GM18861 (cell line): Measurements from ENCODE around the gene SMPD3.

Experiments used
- ATAC-seq: cut with Tn5 transposase; IDR thresholded peaks from one replicate; pipeline ENCODE4 v1.9.1; 2021; ENCODE audit not compliant: unreplicated experiment

Gene SMPD3

GRCh38 chr16:68408428-68408827, 39.9 kb downstream of the SMPD3 start:
- no peak for ATAC-seq

GRCh38 chr16:68406458-68407152, 41.7 kb downstream of the SMPD3 start:
- no peak for ATAC-seq

DNA sequence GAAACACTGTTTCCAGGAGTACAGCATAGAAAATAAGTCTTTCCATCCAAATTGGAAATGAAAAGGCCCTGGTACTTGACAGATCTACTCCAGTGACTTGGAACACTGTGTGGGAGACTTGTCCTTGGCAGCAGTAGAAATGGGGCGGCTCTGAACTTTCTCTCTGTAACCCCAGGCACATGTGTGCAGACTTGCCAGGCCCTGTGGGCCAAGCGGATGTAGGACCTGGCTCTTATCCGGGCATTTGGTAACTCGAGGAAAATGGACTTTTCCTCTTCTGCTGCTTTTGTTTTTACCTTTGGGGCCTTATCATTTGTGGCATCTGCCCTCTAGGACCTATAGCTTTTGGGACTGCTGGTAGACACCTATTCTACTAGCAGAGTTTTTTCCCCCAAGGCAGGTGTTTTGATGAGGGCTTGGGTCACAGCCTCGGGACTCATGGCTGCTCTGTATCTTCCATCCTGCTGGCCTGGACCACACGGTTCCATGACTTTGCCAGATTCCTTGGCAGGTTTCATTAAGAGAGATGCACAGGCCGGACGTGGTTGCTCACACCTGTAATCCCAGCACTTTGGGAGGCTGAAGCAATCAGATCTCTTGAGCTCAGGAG, 43.5 kb downstream of the SMPD3 start:
- ATAC-seq = no peak

- ATAC-seq = no peak
These were observed 44.6 kb downstream of the SMPD3 start for GRCh38 chr16:68403704-68404103.

DNA sequence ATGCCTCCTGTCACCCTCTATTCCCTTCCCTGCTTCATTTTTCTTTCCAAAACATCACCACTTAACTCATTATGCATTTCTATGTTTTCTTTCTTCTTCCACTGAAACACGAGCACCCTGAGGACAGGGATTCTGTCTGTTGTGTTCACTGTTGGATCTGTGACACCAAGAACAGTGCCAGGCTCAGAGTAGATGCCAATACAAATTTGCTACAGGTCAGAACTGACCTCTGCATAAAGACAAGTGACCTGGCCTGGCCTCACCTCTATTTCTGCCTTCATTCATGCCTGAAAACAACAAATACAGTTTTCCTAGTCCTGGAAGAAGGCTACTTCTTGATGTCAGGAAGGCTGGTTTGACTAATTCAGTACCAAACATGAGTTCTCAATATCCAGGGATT, 45.1 kb downstream of the SMPD3 start:
- ATAC-seq = no peak

DNA sequence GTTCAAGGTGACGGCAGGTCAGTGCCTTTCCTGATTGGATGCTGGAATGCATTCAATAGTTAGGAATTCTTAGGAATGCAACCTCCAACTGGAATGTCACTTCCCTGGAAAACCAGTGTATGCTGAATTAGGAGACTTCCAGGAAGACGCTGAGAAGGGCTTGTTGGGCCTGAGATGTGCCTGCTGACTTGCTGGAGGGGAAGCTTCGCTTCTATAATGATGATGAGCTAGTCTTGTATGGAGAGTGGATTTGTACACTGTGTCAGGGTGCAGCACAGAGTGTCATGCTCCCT, 45.6 kb downstream of the SMPD3 start:
- no peak for ATAC-seq

DNA sequence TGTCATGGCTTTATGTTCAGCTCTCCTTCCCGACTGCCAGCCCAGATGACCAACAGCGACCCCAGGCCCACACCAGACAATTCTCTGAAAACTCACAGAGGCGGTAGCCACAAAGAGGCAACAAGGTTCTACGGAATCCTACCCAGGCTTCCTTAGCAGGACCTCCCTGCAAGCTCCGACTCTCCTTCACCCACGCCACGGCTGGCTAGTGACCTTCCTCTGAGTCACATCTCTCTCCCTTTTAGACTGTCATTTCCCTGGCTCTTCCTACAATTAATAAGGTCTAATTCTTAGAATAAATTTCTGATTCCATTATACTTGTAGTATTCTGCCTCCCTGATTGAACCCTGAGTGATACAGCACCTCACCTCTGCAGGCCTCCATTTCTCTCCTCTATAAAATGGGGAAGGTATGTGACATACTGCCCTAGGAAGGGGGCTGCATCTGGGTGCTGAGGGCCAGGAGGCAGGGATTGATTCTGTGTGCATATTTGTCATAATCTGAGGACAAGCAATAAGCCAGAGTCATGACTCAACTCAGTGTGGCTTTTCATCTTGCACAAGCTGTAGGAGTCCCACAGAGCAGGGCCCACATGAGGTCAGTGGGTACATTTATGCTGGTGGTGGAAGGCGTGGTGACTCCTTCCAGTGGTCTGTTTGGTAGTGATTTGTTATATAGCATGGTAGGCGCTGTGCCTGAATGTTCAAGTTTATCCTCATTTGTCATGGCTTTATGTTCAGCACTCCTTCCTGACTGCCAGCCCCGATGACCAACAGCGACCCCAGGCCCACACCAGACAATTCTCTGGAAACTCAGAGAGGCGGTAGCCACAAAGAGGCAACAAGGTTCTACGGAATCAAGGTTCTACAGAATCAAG, 46.2 kb downstream of the SMPD3 start:
- ATAC-seq = no peak

DNA sequence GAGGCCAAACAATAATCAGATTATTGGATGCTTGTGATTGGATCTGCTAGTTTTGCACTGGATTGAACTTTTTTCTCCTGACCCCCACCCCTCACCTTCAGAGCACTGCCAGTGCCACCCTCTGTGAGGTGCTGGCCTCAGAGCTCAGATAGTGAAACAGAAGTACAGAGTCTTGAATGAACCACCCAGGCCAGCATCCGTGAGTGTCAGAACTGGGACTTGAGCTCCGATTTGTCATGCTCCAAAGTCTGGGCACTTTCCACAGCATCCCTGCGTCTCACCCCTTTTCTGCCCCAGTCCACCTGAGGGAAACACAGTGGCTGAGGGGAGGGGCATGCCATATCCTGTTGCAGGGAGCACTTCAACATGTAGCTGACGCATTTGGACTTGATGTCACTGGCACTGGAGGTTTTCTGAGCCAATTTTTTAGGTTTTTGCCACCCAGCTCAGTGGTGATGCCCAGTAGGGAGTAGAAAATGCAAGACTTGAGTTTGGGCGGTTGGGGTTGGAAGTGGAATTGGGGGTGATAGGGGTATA, 47.3 kb downstream of the SMPD3 start:
- ATAC-seq = no peak

DNA sequence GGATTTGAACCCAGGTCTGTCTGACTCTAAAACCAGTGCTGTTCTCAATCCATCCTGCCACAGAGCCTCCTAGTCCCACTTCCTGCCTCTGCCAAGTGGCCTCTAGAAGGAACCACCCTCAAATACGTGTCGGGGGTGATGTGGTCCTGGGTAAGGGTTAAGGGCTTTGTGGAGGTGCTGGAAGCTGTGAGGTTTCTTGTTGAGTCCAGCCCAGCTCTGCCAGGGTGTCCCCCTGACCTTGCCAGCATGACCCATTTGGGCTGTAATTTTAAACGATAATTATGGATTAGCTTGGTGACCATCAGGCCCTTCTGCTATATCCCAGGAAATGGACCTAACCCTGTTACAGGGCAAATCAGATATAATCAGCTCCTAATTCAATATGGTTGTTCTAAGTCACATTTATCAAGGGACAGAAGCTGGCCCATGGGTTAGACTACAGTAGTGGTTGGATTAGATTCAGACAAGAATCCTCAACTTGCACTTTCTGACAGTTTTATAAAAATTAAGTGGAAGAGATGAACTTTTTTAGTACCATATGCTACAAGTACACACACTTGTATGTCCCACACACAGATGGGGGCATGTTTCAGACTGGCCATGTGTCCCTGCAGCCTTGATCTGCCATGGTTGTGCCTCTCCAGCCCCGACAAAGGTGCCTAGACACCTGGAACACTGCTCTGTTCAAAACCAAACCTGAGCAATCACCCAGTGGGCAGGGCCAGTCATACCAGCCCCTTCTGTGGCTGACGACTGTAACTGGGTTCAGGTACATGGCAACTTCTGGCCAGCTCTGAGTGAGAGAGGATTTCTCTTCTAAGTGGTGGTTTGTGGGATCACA, 48.0 kb downstream of the SMPD3 start:
- ATAC-seq = no peak

GRCh38 chr16:68399456-68399855, 48.9 kb downstream of the SMPD3 start:
- no peak for ATAC-seq

- ATAC-seq = no peak
These were observed 50.6 kb downstream of the SMPD3 start for GRCh38 chr16:68397710-68398201.

- no peak for ATAC-seq
These were observed 51.8 kb downstream of the SMPD3 start for GRCh38 chr16:68396481-68396880.

DNA sequence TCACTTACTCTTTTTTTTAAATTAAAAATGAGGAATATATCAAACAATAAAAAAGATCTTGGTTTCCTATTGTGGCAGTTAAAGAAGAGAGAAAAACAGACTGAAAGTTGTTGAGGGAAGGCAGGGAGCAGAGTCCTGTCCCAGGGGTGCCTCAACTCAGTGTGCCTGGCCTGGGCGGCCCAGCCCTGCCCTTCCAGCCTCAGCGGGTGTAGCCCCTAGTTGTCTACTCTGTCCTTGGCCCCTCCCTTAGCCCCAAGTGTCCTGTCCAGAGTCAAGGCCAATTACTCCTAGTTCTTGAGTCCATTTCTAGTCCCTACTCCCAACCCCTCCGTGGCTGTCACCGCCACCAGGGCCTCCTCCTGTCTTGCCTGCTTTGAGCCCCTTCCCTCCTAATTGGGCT, 52.5 kb downstream of the SMPD3 start:
- ATAC-seq = no peak

DNA sequence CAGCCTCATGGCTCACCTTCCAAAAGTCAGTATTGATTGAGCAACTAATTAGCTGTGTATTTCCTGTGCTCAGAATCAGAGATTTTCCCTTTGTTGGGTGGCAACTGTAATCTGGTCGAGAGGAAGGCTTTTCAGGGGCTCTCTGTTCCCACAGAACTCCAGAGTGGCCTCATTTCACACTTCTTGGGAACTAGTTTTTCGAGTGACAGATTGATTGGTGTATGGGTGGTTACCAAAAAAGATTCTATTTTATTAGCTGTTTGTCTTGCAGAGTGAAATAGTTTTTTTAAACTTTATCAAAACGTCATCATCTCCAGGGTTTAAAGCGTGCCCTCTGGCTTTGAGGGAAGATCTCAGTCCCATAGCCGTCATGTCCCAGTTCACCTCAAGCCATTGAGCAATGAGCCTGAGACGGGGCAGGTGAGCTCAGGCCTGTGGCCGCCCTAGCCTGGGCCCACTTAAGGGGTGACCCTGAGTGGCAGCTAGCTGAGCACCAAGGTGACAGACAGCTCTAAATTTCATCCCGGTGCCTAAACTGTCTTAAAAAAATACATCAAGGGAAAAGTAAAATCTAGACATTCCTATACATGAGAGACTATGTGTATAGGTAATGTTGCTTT, 53.0 kb downstream of the SMPD3 start:
- no peak for ATAC-seq

GRCh38 chr16:68393333-68393732, 55.0 kb downstream of the SMPD3 start:
- ATAC-seq = no peak

DNA sequence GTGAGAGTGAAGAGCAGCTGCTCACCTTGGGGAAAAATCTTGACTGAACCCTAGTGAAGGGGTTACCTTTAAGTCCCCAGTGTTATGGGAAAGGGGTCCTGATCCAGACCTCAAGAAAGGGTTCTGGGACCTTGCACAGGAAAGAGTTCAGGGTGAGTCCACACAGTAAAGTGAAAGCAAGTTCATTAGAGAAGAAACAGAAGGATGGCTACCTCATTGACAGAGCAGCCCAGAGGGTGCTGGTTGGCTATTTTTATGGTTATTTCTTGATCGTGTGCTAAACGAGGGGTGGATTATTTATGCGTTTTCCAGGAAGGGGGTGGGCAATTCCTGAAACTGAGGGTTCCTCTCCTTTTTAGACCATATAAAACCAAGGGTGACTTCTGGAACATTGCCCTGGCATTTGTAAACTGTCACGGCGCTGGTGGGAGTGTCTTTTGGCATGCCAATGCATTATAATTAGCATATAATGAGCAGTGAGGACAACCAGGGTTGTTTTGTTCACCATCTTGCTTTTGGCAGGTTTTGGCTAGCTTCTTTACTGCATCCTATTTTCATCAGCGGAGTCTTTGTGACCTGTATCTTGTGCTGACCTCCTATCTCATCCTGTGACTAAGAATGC, 58.4 kb downstream of the SMPD3 start:
- no peak for ATAC-seq

DNA sequence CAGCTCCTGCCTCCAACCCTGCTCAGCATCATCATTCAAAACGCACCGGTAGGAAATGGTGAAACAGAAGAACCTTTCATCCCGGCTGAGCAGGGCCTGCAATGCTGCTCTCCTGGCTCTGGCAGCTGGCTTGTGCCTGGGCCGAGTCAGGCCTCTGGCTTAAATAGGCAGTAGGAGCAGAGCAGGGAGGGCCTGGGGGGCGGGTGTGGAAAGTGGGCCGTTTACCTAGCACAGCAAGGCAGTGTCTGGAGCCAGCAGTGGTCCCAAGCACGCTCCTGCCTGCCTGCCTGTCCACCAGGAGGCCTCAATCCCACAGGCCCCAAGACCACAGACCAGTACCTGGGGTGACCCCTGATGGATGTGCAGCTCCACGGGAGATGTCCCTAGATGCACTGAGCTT, 59.3 kb downstream of the SMPD3 start:
- ATAC-seq = no peak

DNA sequence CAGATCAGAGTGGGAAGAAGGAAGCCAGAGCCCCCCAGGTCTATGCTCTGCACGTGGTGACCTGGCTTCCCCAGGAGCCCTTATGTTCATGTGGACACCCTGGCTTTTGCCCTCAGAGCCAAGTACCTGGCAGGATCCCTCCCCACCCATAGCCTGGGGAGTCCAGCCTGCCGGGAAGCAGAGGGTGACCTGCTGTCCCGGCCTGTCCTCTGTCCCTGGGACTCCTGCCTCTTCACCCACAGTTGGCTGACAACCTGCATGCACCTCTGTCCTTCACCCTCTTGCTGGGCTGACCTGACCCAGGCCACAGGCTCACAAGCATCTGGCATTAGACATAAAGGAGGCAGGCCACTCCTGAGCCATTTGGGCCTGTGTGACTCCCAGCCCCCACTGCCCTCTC, 60.2 kb downstream of the SMPD3 start:
- no peak for ATAC-seq

DNA sequence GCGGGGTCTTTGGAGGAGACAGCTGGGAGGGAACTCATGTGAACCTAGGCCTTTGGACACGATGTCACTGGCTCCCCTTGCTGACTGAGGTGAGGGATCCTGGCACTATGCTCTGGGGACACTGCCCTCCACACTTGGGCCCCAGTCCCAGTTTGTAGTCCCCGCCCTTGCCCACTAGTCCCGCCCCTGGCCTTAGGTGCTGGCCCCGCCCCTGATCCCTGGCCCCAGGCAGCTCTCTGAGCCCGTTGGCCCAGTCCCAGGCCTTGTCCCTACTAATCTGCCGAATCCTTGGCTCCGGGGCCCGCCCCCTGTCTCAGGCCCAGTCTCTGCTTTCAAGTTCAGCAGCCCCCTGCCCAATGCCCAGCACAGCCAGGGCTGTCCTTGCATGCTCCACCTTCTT, 61.0 kb downstream of the SMPD3 start:
- ATAC-seq = no peak

GRCh38 chr16:68386628-68387027, 61.7 kb downstream of the SMPD3 start:
- no peak for ATAC-seq
